Measurements from ENCODE around the gene PIEZO2.
"Not testable (repeated sequence)": the region's sequence is repeated elsewhere in the genome, so short reads cannot be mapped to it uniquely, and the experiment has no call there.

Gene PIEZO2

DNA sequence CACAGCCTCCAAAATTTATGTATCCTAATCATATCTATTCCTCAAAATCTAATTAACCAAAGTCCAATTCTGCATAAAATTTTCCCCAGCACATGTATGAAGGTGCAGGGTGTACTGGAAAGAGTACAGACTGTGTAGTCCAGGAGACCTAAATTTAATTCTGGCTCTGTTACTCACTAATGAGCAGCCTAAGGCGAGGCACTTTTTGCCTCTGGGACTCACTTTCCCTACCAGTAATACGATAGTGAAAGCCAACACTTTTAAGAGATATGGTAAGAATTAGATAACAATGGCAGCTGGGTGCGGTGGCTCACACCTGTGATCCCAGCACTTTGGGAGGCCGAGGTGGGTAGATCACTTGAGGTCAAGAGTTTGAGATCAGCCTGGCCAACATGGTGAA, 177.7 kb downstream of the PIEZO2 start:
- DNase-seq (ENCODE audit: low spot score) = no peak

- no peak for DNase-seq (ENCODE audit: low spot score)
Observed at GRCh38 chr18:10965119-10965518, 184.2 kb downstream of the PIEZO2 start.

- DNase-seq (ENCODE audit: low spot score) = no peak
Observed at GRCh38 chr18:10953672-10954071, 195.7 kb downstream of the PIEZO2 start.

- DNase-seq (ENCODE audit: low spot score) = no peak
Observed at GRCh38 chr18:10951631-10952544, 197.5 kb downstream of the PIEZO2 start.

DNA sequence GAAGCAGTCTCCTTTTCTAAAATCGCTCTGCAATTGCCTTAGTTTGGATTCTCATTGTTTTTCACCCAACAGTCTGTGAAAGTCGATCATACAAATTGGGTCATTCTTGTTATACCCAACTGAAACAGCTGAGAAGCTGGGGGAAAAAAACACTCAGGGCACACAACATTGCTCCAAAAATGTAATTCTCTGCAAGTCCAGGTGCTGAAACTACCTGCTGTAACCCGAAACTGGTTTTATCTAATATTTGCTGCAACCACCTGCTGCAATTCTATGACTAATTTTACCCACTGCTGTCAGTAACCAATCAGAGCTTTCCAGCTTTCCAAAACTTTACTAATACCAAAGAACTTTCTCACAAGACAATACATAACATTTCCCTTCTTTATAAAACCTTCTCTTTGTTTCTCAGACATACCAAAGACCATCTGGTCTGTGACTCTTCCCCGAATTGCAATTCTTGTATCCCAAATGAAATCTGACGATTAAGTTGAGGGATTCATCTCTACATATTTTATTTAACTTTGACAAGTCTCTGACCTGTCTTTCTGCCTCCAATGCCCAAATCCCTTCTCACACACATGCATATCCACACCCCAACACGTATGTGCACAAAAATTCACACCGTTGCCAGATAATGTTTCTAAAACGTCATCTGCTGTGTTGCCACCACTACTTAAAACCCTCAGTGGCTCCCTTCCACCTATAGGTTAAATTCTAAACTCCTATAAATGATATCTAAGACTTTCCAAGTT, 198.3 kb downstream of the PIEZO2 start:
- no peak for DNase-seq (ENCODE audit: low spot score)

- no peak for DNase-seq (ENCODE audit: low spot score)
Observed at GRCh38 chr18:10950080-10950875, 199.1 kb downstream of the PIEZO2 start.

- no peak for DNase-seq (ENCODE audit: low spot score)
Observed at GRCh38 chr18:10949655-10950054, 199.7 kb downstream of the PIEZO2 start.

DNA sequence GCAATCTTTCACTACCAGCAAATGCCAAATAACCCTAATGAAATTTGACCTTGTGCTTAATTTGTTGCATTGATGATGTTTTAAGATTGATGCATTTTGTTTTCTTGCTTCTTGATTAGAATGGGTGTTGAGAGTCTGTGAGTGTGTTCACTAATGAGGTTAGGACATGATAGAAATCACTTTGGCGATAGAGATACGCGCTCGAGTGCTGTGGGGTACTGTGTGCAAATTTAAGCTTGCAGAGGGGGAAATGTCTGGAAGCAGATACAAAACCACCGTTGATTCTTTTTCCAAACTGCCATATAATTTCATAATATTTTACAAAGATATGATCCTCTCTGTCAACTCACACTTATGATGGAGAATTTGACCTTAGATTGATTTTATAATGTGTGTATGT, 200.9 kb downstream of the PIEZO2 start:
- no peak for DNase-seq (ENCODE audit: low spot score)

GRCh38 chr18:10946058-10946457, 203.3 kb downstream of the PIEZO2 start:
- DNase-seq (ENCODE audit: low spot score) = no peak

- DNase-seq (ENCODE audit: low spot score) = no peak
Observed at GRCh38 chr18:10942998-10943397, 206.4 kb downstream of the PIEZO2 start.

- no peak for DNase-seq (ENCODE audit: low spot score)
Observed at GRCh38 chr18:10939822-10940221, 209.5 kb downstream of the PIEZO2 start.

GRCh38 chr18:10937743-10938640, 211.4 kb downstream of the PIEZO2 start:
- no peak for DNase-seq (ENCODE audit: low spot score)

DNA sequence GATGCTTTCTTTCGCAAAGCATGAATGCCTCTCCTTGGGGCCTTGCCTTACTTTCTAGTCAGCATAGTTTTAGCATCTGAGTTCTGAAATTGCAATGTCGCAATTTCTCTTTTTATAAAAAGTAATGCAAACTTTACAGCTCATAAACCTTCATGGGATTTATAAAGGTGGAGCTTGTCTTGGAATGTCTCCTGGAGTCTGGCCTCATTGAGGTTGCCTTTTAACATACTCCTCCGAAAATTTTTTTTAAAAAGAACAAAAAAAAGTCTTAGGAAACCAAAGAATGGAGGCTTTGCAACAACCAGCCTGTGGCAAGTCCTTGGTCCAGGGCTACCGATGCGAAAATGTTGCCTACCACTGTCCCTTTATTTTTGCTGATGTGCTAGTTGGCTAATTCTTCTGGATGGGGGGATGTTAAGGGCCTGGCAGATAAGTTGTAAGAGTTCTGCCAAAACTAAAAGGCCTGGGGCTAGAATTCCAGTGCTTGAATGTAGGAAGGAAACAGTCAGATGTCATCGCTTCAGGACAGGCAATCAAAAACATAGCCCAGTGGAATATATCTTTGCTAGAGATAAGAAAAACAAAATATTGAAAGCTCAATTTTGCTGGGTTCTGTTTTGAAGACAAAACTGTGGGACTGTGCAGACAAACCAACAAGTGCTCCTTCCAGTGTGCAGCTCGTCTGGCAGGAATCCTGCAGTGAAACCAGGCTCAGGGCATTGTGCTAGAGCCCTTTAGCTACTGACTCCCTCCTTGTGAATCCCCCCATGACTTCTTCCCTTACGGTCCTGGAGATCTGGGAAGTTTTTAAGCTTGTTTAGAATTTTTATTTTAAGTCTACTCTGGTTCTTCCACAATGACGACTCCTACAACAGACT, 213.0 kb downstream of the PIEZO2 start:
- no peak for DNase-seq (ENCODE audit: low spot score)

- DNase-seq (ENCODE audit: low spot score) = no peak
Observed at GRCh38 chr18:10935588-10935987, 213.8 kb downstream of the PIEZO2 start.

DNA sequence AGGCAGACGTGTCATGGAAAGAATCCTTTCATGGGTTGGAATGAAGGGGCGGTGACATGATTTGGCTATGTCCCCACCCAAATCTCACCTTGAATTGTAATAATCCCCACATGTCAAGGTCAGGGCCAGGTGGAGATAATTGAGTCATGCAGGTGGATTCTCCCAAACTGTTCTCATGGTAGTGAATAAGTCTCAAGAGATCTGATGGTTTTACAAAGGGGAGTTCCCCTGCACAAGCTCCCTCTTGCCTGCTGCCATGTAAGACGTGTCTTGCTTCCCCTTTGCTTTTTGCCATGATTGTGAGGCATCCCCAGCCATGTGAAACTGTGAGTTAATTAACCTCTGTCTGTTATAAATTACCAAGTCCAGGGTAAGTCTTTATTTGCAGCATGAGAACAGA, 215.7 kb downstream of the PIEZO2 start:
- not testable (repeated sequence) for DNase-seq (ENCODE audit: low spot score)

- no peak for DNase-seq (ENCODE audit: low spot score)
Observed at GRCh38 chr18:10930076-10930475, 219.3 kb downstream of the PIEZO2 start.

GRCh38 chr18:10928772-10929373, 220.5 kb downstream of the PIEZO2 start:
- DNase-seq (ENCODE audit: low spot score) = no peak

DNA sequence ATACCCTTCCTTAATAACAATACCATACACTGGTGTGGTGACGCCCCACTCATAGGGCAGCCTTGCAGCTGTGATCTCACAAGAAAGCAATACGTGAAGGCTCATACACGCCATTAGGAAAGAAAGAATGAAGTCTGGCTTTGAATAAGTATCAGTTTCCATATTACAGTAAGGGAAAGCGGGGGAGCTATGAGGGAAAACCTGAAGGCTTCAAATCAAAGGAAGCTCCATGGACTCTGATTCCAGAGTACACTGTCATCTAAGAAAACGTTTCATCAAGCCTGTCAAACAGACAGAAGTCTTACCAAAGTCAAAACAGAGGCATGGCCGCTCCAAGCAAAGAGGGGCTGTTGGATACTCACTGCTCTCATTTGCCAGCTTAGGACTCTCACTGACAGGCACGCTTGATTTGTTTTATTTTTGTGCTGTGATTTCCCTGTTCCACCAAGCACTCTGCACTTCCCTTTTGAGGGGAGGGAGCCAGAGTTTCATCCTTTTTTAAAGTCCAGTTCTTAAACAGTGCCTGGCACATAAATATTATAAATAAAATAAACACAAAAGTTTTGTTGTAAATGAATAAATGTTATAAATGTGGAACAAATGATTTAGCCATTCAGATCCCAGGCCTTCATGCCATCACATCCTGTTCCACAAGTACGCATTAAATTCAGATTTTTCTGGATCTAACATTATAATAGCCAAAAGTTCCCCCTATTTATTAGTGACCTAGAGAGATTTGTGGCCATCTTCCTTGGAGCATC, 221.2 kb downstream of the PIEZO2 start:
- no peak for DNase-seq (ENCODE audit: low spot score)

All from iPS-NIHi11 (cell line).